T-cell (primary cell): Measurements from ENCODE around the gene ADPRHL1. TPM values are rescaled to one million over a fixed set of nuclear protein-coding genes. Genes with fewer than 3 reads are reported as not detected.

Source experiments
- ATAC-seq, 4 experiments: fragments of 200-7000 bp in 3 of 4; fragments of 150-1000 bp in 1 of 4; cut with Tn5 transposase; replicated peaks in 1 of 4; 1 replicate in 3 of 4; 2 replicates in 1 of 4; pipeline ENCODE4 v1.10.0; 2021; ENCODE audit warnings: moderate library complexity in 3 of 4, mild to moderate bottlenecking in 2 of 4, moderate number of reproducible peaks in 1 of 4
- CTCF ChIA-PET, 2 donors: fragments of 300-600 bp; sonication (Branson Sonifier 250); formaldehyde crosslinking; loops; one replicate each; lab custom pipeline; 2022; ENCODE audit warnings: antibody characterized with exemption in 2 of 2; lab: Charles Lee
- POLR2A ChIA-PET, 2 donors: fragments of 300-600 bp; sonication (Branson Sonifier 250); formaldehyde crosslinking; loops; one replicate each; lab custom pipeline; 2022; ENCODE audit warnings: antibody characterized with exemption in 2 of 2; lab: Charles Lee
- DNase-seq, 35 experiments: peaks; one replicate each; pipeline versions ENCODE4 v3.0.0 to v3.0.0-alpha.2; 2013 to 2023
- H3K27ac ChIP-seq: one replicate; pipeline ENCODE4 v1.5.1; 2013; ENCODE audit warnings: low read length
- H3K27me3 ChIP-seq, 2 experiments: replicated peaks in 1 of 2; 1 replicate in 1 of 2; 2 replicates in 1 of 2; pipeline versions ENCODE4 v1.6.1 to v1.7.0; 2013; ENCODE audit warnings: low read length in 1 of 2, mixed read lengths in 1 of 2; ENCODE audit not compliant: control insufficient read depth in 2 of 2, insufficient read depth in 2 of 2; ENCODE audit errors: extremely low read depth in 1 of 2
- H3K36me3 ChIP-seq, 2 donors: 1 replicate in 1 of 2; 2 replicates in 1 of 2; pipeline versions ENCODE4 v1.6.1 to v1.7.0; 2013; ENCODE audit warnings: low read length in 1 of 2; ENCODE audit not compliant: control insufficient read depth in 2 of 2, insufficient read depth in 1 of 2; ENCODE audit errors: extremely low read depth in 1 of 2
- H3K4me1 ChIP-seq, 2 experiments: 1 replicate in 1 of 2; 2 replicates in 1 of 2; pipeline versions ENCODE4 v1.6.1 to v1.7.0; 2013; ENCODE audit warnings: low read length in 2 of 2, mixed read lengths in 1 of 2; ENCODE audit not compliant: insufficient read depth in 2 of 2, control insufficient read depth in 1 of 2; ENCODE audit errors: extremely low read depth in 1 of 2
- H3K4me3 ChIP-seq, 2 donors: 1 replicate in 1 of 2; 2 replicates in 1 of 2; pipeline versions ENCODE4 v1.5.1 to v1.7.0; 2013; ENCODE audit warnings: mild to moderate bottlenecking in 2 of 2, low read length in 1 of 2, moderate library complexity in 1 of 2; ENCODE audit not compliant: control insufficient read depth in 1 of 2; ENCODE audit errors: extremely low read depth in 1 of 2
- H3K9me3 ChIP-seq: 2 replicates; pipeline ENCODE4 v1.7.0; 2013
- H3K27ac Mint-ChIP-seq, 2 donors: one replicate each; pipeline ENCODE4 v1.8.0; 2020 to 2021; ENCODE audit warnings: mild to moderate bottlenecking in 2 of 2, mixed read lengths in 2 of 2
- H3K27me3 Mint-ChIP-seq, 2 donors: one replicate each; pipeline ENCODE4 v1.8.0; 2021 to 2022; ENCODE audit warnings: mixed read lengths in 2 of 2
- H3K36me3 Mint-ChIP-seq: one replicate; pipeline ENCODE4 v1.8.0; 2021; ENCODE audit warnings: mixed read lengths
- H3K4me1 Mint-ChIP-seq, 3 donors: one replicate each; pipeline ENCODE4 v1.8.0; 2020 to 2022; ENCODE audit warnings: mixed read lengths in 3 of 3, mild to moderate bottlenecking in 1 of 3
- H3K4me3 Mint-ChIP-seq, 3 donors: one replicate each; pipeline ENCODE4 v1.8.0; 2020 to 2022; ENCODE audit warnings: mild to moderate bottlenecking in 3 of 3, mixed read lengths in 3 of 3, moderate library complexity in 3 of 3
- H3K9me3 Mint-ChIP-seq, 3 donors: one replicate each; pipeline ENCODE4 v1.8.0; 2020 to 2022; ENCODE audit warnings: mixed read lengths in 3 of 3
- WGBS: methylation state at CpG from one replicate; pipeline ENCODE4 v1.1.5; 2013; ENCODE audit warnings: missing lambda C conversion rate; ENCODE audit not compliant: insufficient coverage; 5-methylcytosine and 5-hydroxymethylcytosine counted together
- total RNA-seq, 35 experiments: library from RNA in 6 of 35; stranded (reverse) in 6 of 35; fragments of 120-200 nt in 1 of 35; gene quantifications; one replicate each; pipeline versions ENCODE4 v1.2.1 to v1.2.4 and lab custom pipeline; 2013 to 2026

ADPRHL1 gene
- total RNA-seq, 5 donors from 2014 or later (not counting 1 experiment from before 2014, with no cell fraction given) = 0.37 to 1.7 (median 0.92) TPM

GRCh38 chr13:113489549-113490495 lies 36.5 kb upstream of the ADPRHL1 start:
- 12% methylated on average over 54 of the region's 54 CpGs for WGBS
- Mint-ChIP-seq H3K36me3 (peaks cover 10% of the 10 kb centered on the region), H3K9me3 (no peaks in the 10 kb centered on the region), H3K27ac (peak overlapping the region; percentile 67 to 85), H3K4me3 (peak overlapping the region; percentile 86 to 89 (median 87)), H3K27me3 (no peaks in the 10 kb centered on the region), H3K4me1 (peaks cover 49 to 66% (median 65%) of the 10 kb centered on the region in 3 donors)
- CTCF ChIA-PET = no interaction called here
- Histone ChIP-seq H3K27ac (no peak overlapping the region), H3K4me1 (peaks cover 9 to 26% of the 10 kb centered on the region in 2 experiments), H3K4me3 (peak overlapping the region; percentile 64 to 76), H3K36me3 (no peaks in the 10 kb centered on the region), H3K27me3 (no peaks in the 10 kb centered on the region), H3K9me3 (no peaks in the 10 kb centered on the region)
- DNase-seq = peak in 27 of 35 experiments; percentile 5 to 49 (median 22)
- peak; percentile 41 to 48 (median 46) for ATAC-seq
- POLR2A ChIA-PET = no interaction called here

- Histone ChIP-seq H3K9me3 (no peaks in the 10 kb centered on the region), H3K36me3 (no peaks in the 10 kb centered on the region), H3K27ac (no peak overlapping the region), H3K4me1 (peaks cover 9 to 26% of the 10 kb centered on the region in 2 experiments), H3K4me3 (no peak overlapping the region), H3K27me3 (no peaks in the 10 kb centered on the region)
- ChIA-PET CTCF (no interaction called here), POLR2A (no interaction called here)
- ATAC-seq (no peak), DNase-seq (no peak)
- Mint-ChIP-seq H3K27ac (peak overlapping the region in 1 of 2 donors; percentile 29), H3K4me1 (peaks cover 45 to 64% (median 62%) of the 10 kb centered on the region in 3 donors), H3K36me3 (peaks cover 6% of the 10 kb centered on the region), H3K27me3 (no peaks in the 10 kb centered on the region), H3K9me3 (no peaks in the 10 kb centered on the region), H3K4me3 (peak overlapping the region; percentile 86 to 89 (median 87))
- 91% methylated on average over 6 of the region's 8 CpGs for WGBS
Measured at GRCh38 chr13:113489171-113489548, 35.9 kb upstream of the ADPRHL1 start.

GRCh38 chr13:113488283-113488682 lies 35.0 kb upstream of the ADPRHL1 start:
- DNase-seq = no peak
- Histone ChIP-seq H3K4me3 (no peak overlapping the region), H3K9me3 (no peaks in the 10 kb centered on the region), H3K27me3 (no peaks in the 10 kb centered on the region), H3K4me1 (peaks cover 9 to 31% of the 10 kb centered on the region in 2 experiments), H3K27ac (no peak overlapping the region), H3K36me3 (peaks cover 0 to 4% of the 10 kb centered on the region in 2 donors)
- no peaks in the 10 kb centered on the region for H3K27me3 Mint-ChIP-seq
- 100% methylated on average over 1 of the region's 3 CpGs for WGBS
- peaks cover 42 to 59% (median 58%) of the 10 kb centered on the region in 3 donors for H3K4me1 Mint-ChIP-seq
- no peaks in the 10 kb centered on the region for H3K9me3 Mint-ChIP-seq
- CTCF ChIA-PET = no interaction called here
- ATAC-seq = no peak
- peaks cover 6% of the 10 kb centered on the region for H3K36me3 Mint-ChIP-seq
- H3K27ac Mint-ChIP-seq = no peak overlapping the region
- H3K4me3 Mint-ChIP-seq = peak overlapping the region; percentile 49 to 89 (median 86)
- POLR2A ChIA-PET = no interaction called here

GRCh38 chr13:113486698-113487097 lies 33.4 kb upstream of the ADPRHL1 start:
- Mint-ChIP-seq H3K27me3 (no peaks in the 10 kb centered on the region), H3K27ac (no peak overlapping the region), H3K9me3 (no peaks in the 10 kb centered on the region), H3K4me3 (no peak overlapping the region), H3K4me1 (peaks cover 40 to 52% (median 51%) of the 10 kb centered on the region in 3 donors), H3K36me3 (peaks cover 9% of the 10 kb centered on the region)
- Histone ChIP-seq H3K9me3 (no peaks in the 10 kb centered on the region), H3K27me3 (no peaks in the 10 kb centered on the region), H3K4me3 (no peak overlapping the region), H3K4me1 (peaks cover 9 to 27% of the 10 kb centered on the region in 2 experiments), H3K27ac (no peak overlapping the region), H3K36me3 (peaks cover 0 to 10% of the 10 kb centered on the region in 2 donors)
- DNase-seq (no peak), ATAC-seq (no peak)
- ChIA-PET POLR2A (interaction anchor here in 1 of 2 donors (0.5 kb wide), 1 partner anchor 297 kb away, joined by 4 read pairs; no protein-coding TSS in a partner anchor), CTCF (no interaction called here)
- 80% methylated on average over 1 of the region's 4 CpGs for WGBS

GRCh38 chr13:113485545-113485944 lies 32.3 kb upstream of the ADPRHL1 start:
- WGBS = 100% methylated on average over 7 of the region's 13 CpGs
- no peak for DNase-seq
- no peak overlapping the region for H3K27ac ChIP-seq
- no peak overlapping the region for H3K27ac Mint-ChIP-seq
- H3K4me1 Mint-ChIP-seq = peaks cover 36 to 50% (median 49%) of the 10 kb centered on the region in 3 donors
- H3K27me3 ChIP-seq = no peaks in the 10 kb centered on the region
- ChIA-PET CTCF (no interaction called here), POLR2A (no interaction called here)
- no peaks in the 10 kb centered on the region for H3K9me3 ChIP-seq
- H3K9me3 Mint-ChIP-seq = no peaks in the 10 kb centered on the region
- peaks cover 9 to 20% of the 10 kb centered on the region in 2 experiments for H3K4me1 ChIP-seq
- ATAC-seq = no peak
- peaks cover 0 to 12% of the 10 kb centered on the region in 2 donors for H3K36me3 ChIP-seq
- H3K4me3 Mint-ChIP-seq = no peak overlapping the region
- no peaks in the 10 kb centered on the region for H3K27me3 Mint-ChIP-seq
- no peak overlapping the region for H3K4me3 ChIP-seq
- peaks cover 10% of the 10 kb centered on the region for H3K36me3 Mint-ChIP-seq

GRCh38 chr13:113483504-113484293 lies 30.4 kb upstream of the ADPRHL1 start:
- no peak for DNase-seq
- H3K27me3 ChIP-seq = no peaks in the 10 kb centered on the region
- H3K9me3 ChIP-seq = no peaks in the 10 kb centered on the region
- 98% methylated on average over 35 of the region's 36 CpGs for WGBS
- peaks cover 0 to 25% of the 10 kb centered on the region in 2 donors for H3K36me3 ChIP-seq
- no peak overlapping the region for H3K27ac ChIP-seq
- ChIA-PET POLR2A (no interaction called here), CTCF (no interaction called here)
- H3K4me3 Mint-ChIP-seq = no peak overlapping the region
- no peaks in the 10 kb centered on the region for H3K27me3 Mint-ChIP-seq
- peaks cover 0 to 7% of the 10 kb centered on the region in 2 experiments for H3K4me1 ChIP-seq
- H3K36me3 Mint-ChIP-seq = peaks cover 24% of the 10 kb centered on the region
- no peaks in the 10 kb centered on the region for H3K9me3 Mint-ChIP-seq
- peaks cover 24 to 38% (median 35%) of the 10 kb centered on the region in 3 donors for H3K4me1 Mint-ChIP-seq
- H3K27ac Mint-ChIP-seq = no peak overlapping the region
- H3K4me3 ChIP-seq = no peak overlapping the region
- ATAC-seq = no peak
